Naive thymus-derived CD4-positive, alpha-beta T cell (primary cell): ENCODE measurements around the gene RAC2. TPM values are rescaled to one million over a fixed set of nuclear protein-coding genes. Genes with fewer than 3 reads are reported as not detected.

Experiments used
- ATAC-seq: fragments of 150-1000 bp; cut with Tn5 transposase; 2 replicates; pipeline ENCODE4 v1.10.0; 2021; ENCODE audit warnings: mild to moderate bottlenecking, moderate library complexity
- CTCF ChIA-PET: fragments of 350-600 bp; sonication (Branson Sonifier 250); formaldehyde crosslinking; loops from one replicate; lab custom pipeline; 2021; ENCODE audit warnings: antibody characterized with exemption; lab: Charles Lee
- POLR2A ChIA-PET: fragments of 350-600 bp; sonication (Branson Sonifier 250); formaldehyde crosslinking; loops from one replicate; lab custom pipeline; 2021; ENCODE audit warnings: antibody characterized with exemption, inconsistent platforms; lab: Charles Lee
- DNase-seq, 9 donors: peaks; one replicate each; pipeline versions ENCODE4 v3.0.0 to v3.0.0-alpha.2; 2020 to 2022; ENCODE audit warnings: mixed read lengths in 1 of 9
- H3K27ac ChIP-seq: one replicate; pipeline ENCODE4 v1.7.0; 2013; ENCODE audit warnings: mild to moderate bottlenecking, low read depth, low read length, moderate library complexity
- H3K27me3 ChIP-seq, 2 donors: one replicate each; pipeline ENCODE4 v1.7.0; 2013; ENCODE audit warnings: low read length in 2 of 2, mild to moderate bottlenecking in 2 of 2, moderate library complexity in 2 of 2; ENCODE audit not compliant: control insufficient read depth in 2 of 2, insufficient read depth in 2 of 2
- H3K36me3 ChIP-seq, 3 experiments: 1 replicate in 2 of 3; 2 replicates in 1 of 3; pipeline ENCODE4 v1.7.0; 2013; ENCODE audit warnings: low read length in 3 of 3, mild to moderate bottlenecking in 3 of 3, moderate library complexity in 1 of 3; ENCODE audit not compliant: insufficient read depth in 3 of 3, control insufficient read depth in 2 of 3
- H3K4me1 ChIP-seq, 2 donors: one replicate each; pipeline ENCODE4 v1.7.0; 2013; ENCODE audit warnings: low read length in 2 of 2, mild to moderate bottlenecking in 2 of 2, moderate library complexity in 1 of 2; ENCODE audit not compliant: control insufficient read depth in 2 of 2, insufficient read depth in 2 of 2
- H3K4me3 ChIP-seq: 2 replicates; pipeline ENCODE4 v1.7.0; 2013; ENCODE audit warnings: mild to moderate bottlenecking, low read length
- H3K9me3 ChIP-seq, 3 experiments: 1 replicate in 2 of 3; 2 replicates in 1 of 3; pipeline ENCODE4 v1.7.0; 2013; ENCODE audit warnings: low read length in 3 of 3; ENCODE audit not compliant: control insufficient read depth in 2 of 3
- H3K27ac Mint-ChIP-seq, 9 donors: one replicate each; pipeline ENCODE4 v1.8.0; 2020 to 2022; ENCODE audit warnings: mixed read lengths in 9 of 9, mild to moderate bottlenecking in 8 of 9, moderate library complexity in 5 of 9, inconsistent platforms in 2 of 9
- H3K27me3 Mint-ChIP-seq, 5 donors: one replicate each; pipeline ENCODE4 v1.8.0; 2021 to 2022; ENCODE audit warnings: mixed read lengths in 5 of 5, mild to moderate bottlenecking in 1 of 5
- H3K36me3 Mint-ChIP-seq, 5 donors: one replicate each; pipeline ENCODE4 v1.8.0; 2020 to 2022; ENCODE audit warnings: mixed read lengths in 5 of 5, mild to moderate bottlenecking in 3 of 5, inconsistent platforms in 1 of 5
- H3K4me1 Mint-ChIP-seq, 7 donors: one replicate each; pipeline ENCODE4 v1.8.0; 2020 to 2022; ENCODE audit warnings: mixed read lengths in 7 of 7, mild to moderate bottlenecking in 3 of 7, inconsistent platforms in 1 of 7
- H3K4me3 Mint-ChIP-seq, 10 donors: one replicate each; pipeline ENCODE4 v1.8.0; 2020 to 2022; ENCODE audit warnings: mild to moderate bottlenecking in 10 of 10, mixed read lengths in 10 of 10, moderate library complexity in 6 of 10, inconsistent platforms in 2 of 10
- H3K9me3 Mint-ChIP-seq, 11 donors: one replicate each; pipeline ENCODE4 v1.8.0; 2020 to 2022; ENCODE audit warnings: mixed read lengths in 11 of 11, mild to moderate bottlenecking in 4 of 11, inconsistent platforms in 1 of 11, moderate library complexity in 1 of 11
- intact Hi-C, 2 donors: fragments of 100-400 bp; cut with micrococcal nuclease; formaldehyde crosslinking; loops; one replicate each; pipeline ENCODE4 v1.15.1; 2023
- polyA plus RNA-seq, 2 donors: library from polyadenylated mRNA; unstranded; fragments of 300-500 nt; fragmentation: Illumina TruSeq; gene quantifications; one replicate each; pipeline ENCODE4 v1.2.3, GENCODE V29; 2021
- total RNA-seq, 6 experiments: library from RNA in 5 of 6; stranded (reverse) in 5 of 6; gene quantifications; 1 replicate in 5 of 6; 2 replicates in 1 of 6; pipeline ENCODE4 v1.2.3 and lab custom pipeline; 2021 to 2026

The RAC2 gene
- total and polyA plus RNA-seq, 7 experiments from 2014 or later, result 263 to 886 (median 468) TPM

- Histone ChIP-seq H3K4me1 (peaks cover 0 to 13% of the 10 kb centered on the region in 2 donors), H3K9me3 (no peaks in the 10 kb centered on the region), H3K27ac (no peak overlapping the region), H3K4me3 (no peak overlapping the region), H3K27me3 (no peaks in the 10 kb centered on the region), H3K36me3 (no peaks in the 10 kb centered on the region)
- DNase-seq (peak in 1 of 9 donors; percentile 40), ATAC-seq (no peak)
- Mint-ChIP-seq H3K36me3 (peaks cover 0 to 7% (median 0%) of the 10 kb centered on the region in 5 donors), H3K4me1 (peaks cover 33 to 68% (median 38%) of the 10 kb centered on the region in 7 donors), H3K27ac (peak overlapping the region in 8 of 9 donors; percentile 1 to 67 (median 34)), H3K9me3 (peaks cover 0 to under 1% (median 0%) of the 10 kb centered on the region in 11 donors), H3K27me3 (peaks cover 0 to 7% (median 0%) of the 10 kb centered on the region in 5 donors), H3K4me3 (peak overlapping the region in 2 of 10 donors; percentile 10 to 35)
- intact Hi-C loops, result loop anchor here in 1 of 2 donors (5.0 kb wide), 1 partner anchor 38 kb away; no protein-coding TSS in a partner anchor
- ChIA-PET CTCF (interaction anchor here (1.0 to 3.6 kb wide), 6 partner anchors 8 to 159 kb away, joined by 3 to 34 read pairs (median 6); no protein-coding TSS in a partner anchor), POLR2A (interaction anchor here (0.6 to 7.7 kb wide), 10 partner anchors 10 to 337 kb away, joined by 3 to 70 read pairs (median 5); no protein-coding TSS in a partner anchor)
These were observed 26.0 kb upstream of the RAC2 start for GRCh38 chr22:37269936-37270678.

- Histone ChIP-seq H3K27ac (peak overlapping the region; percentile 87), H3K36me3 (no peaks in the 10 kb centered on the region), H3K4me3 (peak overlapping the region; percentile 76), H3K27me3 (no peaks in the 10 kb centered on the region), H3K9me3 (peaks cover 0 to 12% (median 10%) of the 10 kb centered on the region in 3 experiments), H3K4me1 (peaks cover 0 to 13% of the 10 kb centered on the region in 2 donors)
- peaks cover 29 to 47% (median 38%) of the 10 kb centered on the region in 7 donors for H3K4me1 Mint-ChIP-seq
- H3K36me3 Mint-ChIP-seq, result peaks cover 0 to 12% (median 0%) of the 10 kb centered on the region in 5 donors
- ATAC-seq (no peak), DNase-seq (no peak)
- intact Hi-C loops, result loop anchor here (1.0 to 5.0 kb wide), 9 partner anchors 14 to 299 kb away; partner anchors contain the start of gene CYTH4 (in 1 of the 2)
- peak overlapping the region; percentile 91 to 99 (median 95) for H3K27ac Mint-ChIP-seq
- H3K27me3 Mint-ChIP-seq, result peaks cover 0 to 9% (median 0%) of the 10 kb centered on the region in 5 donors
- ChIA-PET POLR2A (interaction anchor here (0.6 to 7.7 kb wide), 12 partner anchors 10 to 219 kb away, joined by 3 to 70 read pairs (median 4); partner anchors contain the start of genes CYTH4 and MFNG), CTCF (interaction anchor here (0.5 to 3.6 kb wide), 21 partner anchors 9 to 375 kb away, joined by 3 to 34 read pairs (median 4); no protein-coding TSS in a partner anchor)
- peak overlapping the region; percentile 84 to 93 (median 88) for H3K4me3 Mint-ChIP-seq
- H3K9me3 Mint-ChIP-seq, result peaks cover 0 to 14% (median 3%) of the 10 kb centered on the region in 11 donors
These were observed 23.8 kb upstream of the RAC2 start for GRCh38 chr22:37267661-37268413.

GRCh38 chr22:37267135-37267587 lies 23.1 kb upstream of the RAC2 start:
- H3K27ac ChIP-seq, result peak overlapping the region; percentile 87
- intact Hi-C loops, result loop anchor here (1.0 to 5.0 kb wide), 9 partner anchors 15 to 300 kb away; partner anchors contain the start of gene CYTH4 (in 1 of the 2)
- CTCF ChIA-PET, result interaction anchor here (0.7 to 3.6 kb wide), 16 partner anchors 8 to 376 kb away, joined by 3 to 34 read pairs (median 4); no protein-coding TSS in a partner anchor
- peaks cover 30 to 48% (median 38%) of the 10 kb centered on the region in 7 donors for H3K4me1 Mint-ChIP-seq
- peak overlapping the region; percentile 91 to 99 (median 95) for H3K27ac Mint-ChIP-seq
- H3K4me3 ChIP-seq, result peak overlapping the region; percentile 76
- H3K36me3 ChIP-seq, result no peaks in the 10 kb centered on the region
- H3K9me3 ChIP-seq, result peaks cover 0 to 12% (median 10%) of the 10 kb centered on the region in 3 experiments
- POLR2A ChIA-PET, result interaction anchor here (1.0 to 7.7 kb wide), 10 partner anchors 13 to 219 kb away, joined by 3 to 70 read pairs (median 5); partner anchors contain the start of genes CYTH4 and MFNG
- H3K36me3 Mint-ChIP-seq, result peaks cover 0 to 15% (median 0%) of the 10 kb centered on the region in 5 donors
- no peaks in the 10 kb centered on the region for H3K27me3 ChIP-seq
- H3K27me3 Mint-ChIP-seq, result peaks cover 0 to 14% (median 0%) of the 10 kb centered on the region in 5 donors
- peak overlapping the region; percentile 84 to 93 (median 88) for H3K4me3 Mint-ChIP-seq
- DNase-seq (peak; percentile 58 to 84 (median 73)), ATAC-seq (peak; percentile 92)
- H3K9me3 Mint-ChIP-seq, result peaks cover 0 to 14% (median 3%) of the 10 kb centered on the region in 11 donors
- H3K4me1 ChIP-seq, result peaks cover 0 to 13% of the 10 kb centered on the region in 2 donors

GRCh38 chr22:37266581-37267134 lies 22.6 kb upstream of the RAC2 start:
- peaks cover 0 to 15% (median 0%) of the 10 kb centered on the region in 5 donors for H3K36me3 Mint-ChIP-seq
- H3K4me1 ChIP-seq, result peaks cover 0 to 13% of the 10 kb centered on the region in 2 donors
- peaks cover 0 to 12% (median 10%) of the 10 kb centered on the region in 3 experiments for H3K9me3 ChIP-seq
- no peaks in the 10 kb centered on the region for H3K36me3 ChIP-seq
- ATAC-seq, result peak; percentile 11
- peak overlapping the region; percentile 84 to 93 (median 88) for H3K4me3 Mint-ChIP-seq
- H3K27ac ChIP-seq, result peak overlapping the region; percentile 87
- no peak for DNase-seq
- H3K4me3 ChIP-seq, result peak overlapping the region; percentile 76
- ChIA-PET CTCF (interaction anchor here (0.6 to 3.6 kb wide), 8 partner anchors 18 to 300 kb away, joined by 3 to 34 read pairs (median 6); no protein-coding TSS in a partner anchor), POLR2A (interaction anchor here (1.0 to 7.7 kb wide), 5 partner anchors 14 to 192 kb away, joined by 3 to 70 read pairs (median 6); no protein-coding TSS in a partner anchor)
- peaks cover 0 to 14% (median 3%) of the 10 kb centered on the region in 11 donors for H3K9me3 Mint-ChIP-seq
- H3K27me3 Mint-ChIP-seq, result peaks cover 0 to 17% (median 0%) of the 10 kb centered on the region in 5 donors
- peaks cover 30 to 45% (median 38%) of the 10 kb centered on the region in 7 donors for H3K4me1 Mint-ChIP-seq
- peak overlapping the region; percentile 91 to 99 (median 95) for H3K27ac Mint-ChIP-seq
- no peaks in the 10 kb centered on the region for H3K27me3 ChIP-seq
- intact Hi-C loops, result loop anchor here (1.0 to 5.0 kb wide), 9 partner anchors 16 to 301 kb away; partner anchors contain the start of gene CYTH4 (in 1 of the 2)

- H3K27me3 ChIP-seq, result no peaks in the 10 kb centered on the region
- H3K4me1 ChIP-seq, result peaks cover 7 to 25% of the 10 kb centered on the region in 2 donors
- intact Hi-C loops, result no loop called here
- H3K9me3 ChIP-seq, result peaks cover 0 to 12% (median 10%) of the 10 kb centered on the region in 3 experiments
- H3K36me3 Mint-ChIP-seq, result peaks cover 0 to 15% (median 0%) of the 10 kb centered on the region in 5 donors
- no peak overlapping the region for H3K27ac ChIP-seq
- H3K4me1 Mint-ChIP-seq, result peaks cover 33 to 51% (median 39%) of the 10 kb centered on the region in 7 donors
- H3K4me3 Mint-ChIP-seq, result no peak overlapping the region
- peaks cover 0 to 14% (median 3%) of the 10 kb centered on the region in 11 donors for H3K9me3 Mint-ChIP-seq
- CTCF ChIA-PET, result interaction anchor here (0.9 to 1.9 kb wide), 10 partner anchors 8 to 192 kb away, joined by 3 to 9 read pairs (median 4); no protein-coding TSS in a partner anchor
- peak overlapping the region in 2 of 9 donors; percentile 29 to 34 for H3K27ac Mint-ChIP-seq
- peaks cover 0 to 13% (median 0%) of the 10 kb centered on the region in 5 donors for H3K27me3 Mint-ChIP-seq
- H3K36me3 ChIP-seq, result no peaks in the 10 kb centered on the region
- ATAC-seq (no peak), DNase-seq (no peak)
- POLR2A ChIA-PET, result interaction anchor here (0.7 to 1.3 kb wide), 5 partner anchors 12 to 212 kb away, joined by 3 to 5 read pairs (median 4); partner anchors contain the start of genes KCTD17 and RAC2
- no peak overlapping the region for H3K4me3 ChIP-seq
These were observed 20.2 kb upstream of the RAC2 start for GRCh38 chr22:37263966-37264887.
